ENCODE measurements around the gene PSME3IP1. TPM values are rescaled to one million over a fixed set of nuclear protein-coding genes. Genes with fewer than 3 reads are reported as not detected.

The PSME3IP1 gene
- polyA plus RNA-seq, 1 of the 3 experiments (the other 2 are of a cell fraction): 80.9 TPM

DNA sequence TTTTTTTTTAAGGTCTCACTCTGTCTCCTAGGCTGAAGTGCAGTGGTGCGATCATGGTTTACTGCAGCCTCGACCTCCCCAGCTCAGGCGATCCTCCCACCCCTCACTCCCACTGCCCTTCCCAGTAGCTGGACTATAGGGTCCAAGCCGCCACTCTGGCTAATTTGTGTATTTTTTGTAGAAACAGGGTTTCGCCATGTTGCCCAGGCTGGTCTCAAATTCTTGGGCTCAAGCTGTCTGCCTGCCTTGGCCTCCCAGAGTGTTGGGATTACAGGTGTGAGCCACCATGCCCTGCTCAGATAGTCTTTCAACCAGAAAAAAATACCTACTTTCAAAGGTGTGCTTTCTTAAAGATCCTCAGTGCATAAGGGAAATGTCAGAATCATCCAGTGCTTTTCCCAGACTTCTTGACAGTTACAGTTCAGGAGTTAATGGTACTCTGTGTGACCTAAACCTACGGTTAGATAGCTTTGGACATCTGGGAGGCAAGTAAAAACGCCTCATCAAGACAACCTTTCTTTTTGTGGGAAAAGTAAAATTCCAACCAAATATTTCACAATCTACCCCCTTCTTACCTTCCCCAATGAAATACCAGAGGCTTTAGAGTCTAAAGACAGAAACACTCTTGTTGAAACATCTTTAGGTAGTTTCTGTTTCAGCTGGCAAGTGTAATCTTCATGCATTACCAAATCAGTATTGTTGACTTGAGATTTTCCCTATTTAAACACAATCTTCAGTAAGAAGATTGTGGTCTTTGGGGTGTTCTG is 7.1 kb upstream of the PSME3IP1 start:
- peaks cover 17 to 44% of the 10 kb centered on the region in 2 experiments for H3K4me1 ChIP-seq (ENCODE audit: control insufficient read depth in 1 of 2, insufficient read depth in 2 of 2, low read depth in 1 of 2, low read length in 1 of 2)
- peak overlapping the region in 1 of 2 experiments; percentile 98; a peak in 2 of 4 replicates for H3K27ac ChIP-seq (ENCODE audit: low read depth in 2 of 2, low read length in 1 of 2)
- WGBS (ENCODE audit: low lambda C conversion rate): 68% methylated on average over 7 of the region's 7 CpGs
- no peak overlapping the region for H2AFZ ChIP-seq (ENCODE audit: low read depth)
- H3K4me3 ChIP-seq (ENCODE audit: low read depth in 2 of 2, low read length in 1 of 2): no peak overlapping the region
- CTCF ChIA-PET: interaction anchor here (1.0 to 1.8 kb wide), 2 partner anchors 13 to 108 kb away, joined by 3 to 5 read pairs; no protein-coding TSS in a partner anchor
- peaks cover 92% of the 10 kb centered on the region for H3K79me2 ChIP-seq (ENCODE audit: insufficient read depth)
- H3K4me2 ChIP-seq: peak overlapping the region; percentile 65; the same call in 1 of the 2 replicates
- H3K9me3 ChIP-seq: no peaks in the 10 kb centered on the region
- peaks cover 0 to 7% of the 10 kb centered on the region in 2 experiments for H3K36me3 ChIP-seq (replicated peaks in 1 of 2; ENCODE audit: control insufficient read depth in 1 of 2, insufficient read depth in 2 of 2, low read length in 1 of 2)
- H3F3A ChIP-seq (replicated peaks; ENCODE audit: insufficient read depth): peaks cover 25% of the 10 kb centered on the region
- TF ChIP-seq RFX5 (IDR thresholded peaks at IDR 0.05; ENCODE audit: low read length): no peak
- TF ChIP-seq FOSL2 (IDR thresholded peaks at IDR 0.05; ENCODE audit: borderline replicate concordance, low read depth): no peak
- no peak for TF ChIP-seq EP300 (IDR thresholded peaks at IDR 0.05; ENCODE audit: borderline replicate concordance in 1 of 2, low read depth in 1 of 2, low read length in 1 of 2)
- TF ChIP-seq GABPA (IDR thresholded peaks at IDR 0.05; ENCODE audit: low read depth): no peak
- no peak for TF ChIP-seq SMC3 (IDR thresholded peaks at IDR 0.05; ENCODE audit: low read depth, low read length)
- no peaks in the 10 kb centered on the region for H3K9me2 ChIP-seq
- POLR2A ChIA-PET: no interaction called here
- H3K9ac ChIP-seq: peak overlapping the region; percentile 74; the same call in 1 of the 2 replicates
- DNase-seq: no peak
- no peaks in the 10 kb centered on the region for H3K27me3 ChIP-seq (ENCODE audit: insufficient read depth)
- H4K20me1 ChIP-seq (ENCODE audit: insufficient read depth): no peaks in the 10 kb centered on the region

DNA sequence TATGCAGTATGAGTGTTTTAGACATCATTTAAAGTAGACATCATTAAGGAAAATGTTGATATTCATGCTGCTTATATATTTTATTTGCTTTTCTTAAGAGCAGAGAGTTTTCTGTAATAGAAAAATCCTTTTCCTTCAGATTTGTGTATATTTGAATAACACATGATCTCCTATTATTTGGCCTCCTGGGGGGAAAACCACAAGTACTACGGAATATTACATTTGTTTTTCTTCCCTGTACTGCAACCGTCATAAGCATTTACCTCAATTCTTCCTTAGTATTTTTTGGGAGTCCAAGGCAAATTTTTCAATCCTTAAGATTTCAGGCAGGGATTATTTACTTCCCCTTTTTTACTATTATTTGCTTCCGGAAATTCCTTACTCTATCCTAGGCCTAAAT is 6.3 kb upstream of the PSME3IP1 start:
- H3K9me3 ChIP-seq: no peaks in the 10 kb centered on the region
- CTCF ChIA-PET: no interaction called here
- peak overlapping the region; percentile 34; the same call in 1 of the 2 replicates for H3K4me2 ChIP-seq

DNA sequence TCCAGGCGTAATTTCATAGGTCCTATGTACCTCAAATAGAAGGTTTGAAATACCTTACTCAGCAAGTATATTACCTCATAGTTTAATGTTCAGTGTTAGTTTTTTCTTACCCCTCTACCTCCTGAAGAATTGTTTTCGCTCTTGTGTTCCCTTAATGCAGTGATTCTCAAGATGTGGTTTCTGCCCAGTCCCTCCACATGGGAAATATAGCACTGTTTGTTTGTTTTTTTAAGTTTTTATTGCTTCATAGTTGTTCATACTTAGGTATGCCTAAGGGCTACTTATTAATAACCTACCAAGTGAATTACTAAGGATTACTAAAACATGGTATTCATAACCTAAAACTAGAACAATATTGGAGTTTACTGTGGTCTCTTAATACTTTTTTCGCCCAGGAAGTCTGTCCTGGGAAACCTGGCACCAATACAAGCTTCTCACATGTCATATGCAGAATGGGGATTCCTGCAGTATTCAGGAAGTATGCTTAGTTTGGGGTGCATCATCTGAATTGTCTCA is 5.3 kb upstream of the PSME3IP1 start:
- Histone ChIP-seq H3K27me3 (ENCODE audit: insufficient read depth) (no peaks in the 10 kb centered on the region), H3K4me1 (ENCODE audit: control insufficient read depth in 1 of 2, insufficient read depth in 2 of 2, low read depth in 1 of 2, low read length in 1 of 2) (peaks cover 9 to 36% of the 10 kb centered on the region in 2 experiments), H3K79me2 (ENCODE audit: insufficient read depth) (peaks cover 92% of the 10 kb centered on the region), H3K4me2 (peak overlapping the region; percentile 36; the same call in 1 of the 2 replicates), H3K36me3 (replicated peaks in 1 of 2; ENCODE audit: control insufficient read depth in 1 of 2, insufficient read depth in 2 of 2, low read length in 1 of 2) (peaks cover 0 to 7% of the 10 kb centered on the region in 2 experiments), H3K4me3 (ENCODE audit: low read depth in 2 of 2, low read length in 1 of 2) (no peak overlapping the region), H3K9me2 (no peaks in the 10 kb centered on the region), H3K27ac (ENCODE audit: low read depth in 2 of 2, low read length in 1 of 2) (peak overlapping the region in 1 of 2 experiments; percentile 98; a peak in 2 of 4 replicates), H3K9me3 (no peaks in the 10 kb centered on the region), H3K9ac (no peak overlapping the region), H2AFZ (ENCODE audit: low read depth) (no peak overlapping the region), H3F3A (replicated peaks; ENCODE audit: insufficient read depth) (peaks cover 25% of the 10 kb centered on the region), H4K20me1 (ENCODE audit: insufficient read depth) (no peaks in the 10 kb centered on the region)
- POLR2A ChIA-PET: no interaction called here
- WGBS (ENCODE audit: low lambda C conversion rate): 58% methylated on average over 3 of the region's 3 CpGs
- DNase-seq: no peak
- CTCF ChIA-PET: interaction anchor here (1.0 to 1.6 kb wide), 3 partner anchors 18 to 107 kb away, joined by 3 to 5 read pairs (median 3); partner anchors contain the start of gene CPNE2
- TF ChIP-seq FOXJ3 (CRISPR knock-in tag; IDR thresholded peaks at IDR 0.05) (no peak), FOXM1 (IDR thresholded peaks at IDR 0.05; ENCODE audit: low read depth) (no peak), ELF1 (IDR thresholded peaks at IDR 0.05) (no peak), MXI1 (IDR thresholded peaks at IDR 0.05; ENCODE audit: low read depth, low read length) (no peak), SIN3A (IDR thresholded peaks at IDR 0.05; ENCODE audit: borderline replicate concordance, low read depth, low read length) (no peak)
- TF ChIP-seq, protein P1, sequence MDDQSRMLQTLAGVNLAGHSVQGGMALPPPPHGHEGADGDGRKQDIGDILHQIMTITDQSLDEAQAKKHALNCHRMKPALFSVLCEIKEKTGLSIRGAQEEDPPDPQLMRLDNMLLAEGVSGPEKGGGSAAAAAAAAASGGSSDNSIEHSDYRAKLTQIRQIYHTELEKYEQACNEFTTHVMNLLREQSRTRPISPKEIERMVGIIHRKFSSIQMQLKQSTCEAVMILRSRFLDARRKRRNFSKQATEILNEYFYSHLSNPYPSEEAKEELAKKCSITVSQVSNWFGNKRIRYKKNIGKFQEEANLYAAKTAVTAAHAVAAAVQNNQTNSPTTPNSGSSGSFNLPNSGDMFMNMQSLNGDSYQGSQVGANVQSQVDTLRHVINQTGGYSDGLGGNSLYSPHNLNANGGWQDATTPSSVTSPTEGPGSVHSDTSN (IDR thresholded peaks at IDR 0.05): no peak
- TF ChIP-seq, protein P2, sequence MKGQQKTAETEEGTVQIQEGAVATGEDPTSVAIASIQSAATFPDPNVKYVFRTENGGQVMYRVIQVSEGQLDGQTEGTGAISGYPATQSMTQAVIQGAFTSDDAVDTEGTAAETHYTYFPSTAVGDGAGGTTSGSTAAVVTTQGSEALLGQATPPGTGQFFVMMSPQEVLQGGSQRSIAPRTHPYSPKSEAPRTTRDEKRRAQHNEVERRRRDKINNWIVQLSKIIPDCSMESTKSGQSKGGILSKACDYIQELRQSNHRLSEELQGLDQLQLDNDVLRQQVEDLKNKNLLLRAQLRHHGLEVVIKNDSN (IDR thresholded peaks at IDR 0.05; ENCODE audit: borderline replicate concordance, low read depth): no peak
- TF ChIP-seq, protein P3, sequence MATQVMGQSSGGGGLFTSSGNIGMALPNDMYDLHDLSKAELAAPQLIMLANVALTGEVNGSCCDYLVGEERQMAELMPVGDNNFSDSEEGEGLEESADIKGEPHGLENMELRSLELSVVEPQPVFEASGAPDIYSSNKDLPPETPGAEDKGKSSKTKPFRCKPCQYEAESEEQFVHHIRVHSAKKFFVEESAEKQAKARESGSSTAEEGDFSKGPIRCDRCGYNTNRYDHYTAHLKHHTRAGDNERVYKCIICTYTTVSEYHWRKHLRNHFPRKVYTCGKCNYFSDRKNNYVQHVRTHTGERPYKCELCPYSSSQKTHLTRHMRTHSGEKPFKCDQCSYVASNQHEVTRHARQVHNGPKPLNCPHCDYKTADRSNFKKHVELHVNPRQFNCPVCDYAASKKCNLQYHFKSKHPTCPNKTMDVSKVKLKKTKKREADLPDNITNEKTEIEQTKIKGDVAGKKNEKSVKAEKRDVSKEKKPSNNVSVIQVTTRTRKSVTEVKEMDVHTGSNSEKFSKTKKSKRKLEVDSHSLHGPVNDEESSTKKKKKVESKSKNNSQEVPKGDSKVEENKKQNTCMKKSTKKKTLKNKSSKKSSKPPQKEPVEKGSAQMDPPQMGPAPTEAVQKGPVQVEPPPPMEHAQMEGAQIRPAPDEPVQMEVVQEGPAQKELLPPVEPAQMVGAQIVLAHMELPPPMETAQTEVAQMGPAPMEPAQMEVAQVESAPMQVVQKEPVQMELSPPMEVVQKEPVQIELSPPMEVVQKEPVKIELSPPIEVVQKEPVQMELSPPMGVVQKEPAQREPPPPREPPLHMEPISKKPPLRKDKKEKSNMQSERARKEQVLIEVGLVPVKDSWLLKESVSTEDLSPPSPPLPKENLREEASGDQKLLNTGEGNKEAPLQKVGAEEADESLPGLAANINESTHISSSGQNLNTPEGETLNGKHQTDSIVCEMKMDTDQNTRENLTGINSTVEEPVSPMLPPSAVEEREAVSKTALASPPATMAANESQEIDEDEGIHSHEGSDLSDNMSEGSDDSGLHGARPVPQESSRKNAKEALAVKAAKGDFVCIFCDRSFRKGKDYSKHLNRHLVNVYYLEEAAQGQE (IDR thresholded peaks at IDR 0.05; ENCODE audit: low read depth, low read length): no peak

More for the DNA sequence above, 6.3 kb upstream of the PSME3IP1 start:
- WGBS (ENCODE audit: low lambda C conversion rate): 78% methylated on average over 3 of the region's 3 CpGs
- Histone ChIP-seq H3K4me1 (ENCODE audit: control insufficient read depth in 1 of 2, insufficient read depth in 2 of 2, low read depth in 1 of 2, low read length in 1 of 2) (peaks cover 14 to 44% of the 10 kb centered on the region in 2 experiments), H3K27me3 (ENCODE audit: insufficient read depth) (no peaks in the 10 kb centered on the region), H3K9me2 (no peaks in the 10 kb centered on the region), H3K4me3 (ENCODE audit: low read depth in 2 of 2, low read length in 1 of 2) (no peak overlapping the region), H4K20me1 (ENCODE audit: insufficient read depth) (no peaks in the 10 kb centered on the region), H3K36me3 (replicated peaks in 1 of 2; ENCODE audit: control insufficient read depth in 1 of 2, insufficient read depth in 2 of 2, low read length in 1 of 2) (peaks cover 0 to 7% of the 10 kb centered on the region in 2 experiments), H3K27ac (ENCODE audit: low read depth in 2 of 2, low read length in 1 of 2) (peak overlapping the region in 1 of 2 experiments; percentile 98; a peak in 2 of 4 replicates), H3F3A (replicated peaks; ENCODE audit: insufficient read depth) (peaks cover 25% of the 10 kb centered on the region), H3K9ac (peak overlapping the region; percentile 5; the same call in 1 of the 2 replicates), H2AFZ (ENCODE audit: low read depth) (no peak overlapping the region), H3K79me2 (ENCODE audit: insufficient read depth) (peaks cover 92% of the 10 kb centered on the region)
- POLR2A ChIA-PET: no interaction called here
- DNase-seq: no peak
- TF ChIP-seq ELF1 (IDR thresholded peaks at IDR 0.05): no peak
